Measurements from ENCODE around the gene PNPLA1. TPM values are rescaled to one million over a fixed set of nuclear protein-coding genes. Genes with fewer than 3 reads are reported as not detected.

The PNPLA1 gene
- total and polyA plus RNA-seq, 10 of the 15 experiments (the other 5 are each of a cell fraction or from before 2014, with no cell fraction given): 0.04 TPM; not detected in 9

DNA sequence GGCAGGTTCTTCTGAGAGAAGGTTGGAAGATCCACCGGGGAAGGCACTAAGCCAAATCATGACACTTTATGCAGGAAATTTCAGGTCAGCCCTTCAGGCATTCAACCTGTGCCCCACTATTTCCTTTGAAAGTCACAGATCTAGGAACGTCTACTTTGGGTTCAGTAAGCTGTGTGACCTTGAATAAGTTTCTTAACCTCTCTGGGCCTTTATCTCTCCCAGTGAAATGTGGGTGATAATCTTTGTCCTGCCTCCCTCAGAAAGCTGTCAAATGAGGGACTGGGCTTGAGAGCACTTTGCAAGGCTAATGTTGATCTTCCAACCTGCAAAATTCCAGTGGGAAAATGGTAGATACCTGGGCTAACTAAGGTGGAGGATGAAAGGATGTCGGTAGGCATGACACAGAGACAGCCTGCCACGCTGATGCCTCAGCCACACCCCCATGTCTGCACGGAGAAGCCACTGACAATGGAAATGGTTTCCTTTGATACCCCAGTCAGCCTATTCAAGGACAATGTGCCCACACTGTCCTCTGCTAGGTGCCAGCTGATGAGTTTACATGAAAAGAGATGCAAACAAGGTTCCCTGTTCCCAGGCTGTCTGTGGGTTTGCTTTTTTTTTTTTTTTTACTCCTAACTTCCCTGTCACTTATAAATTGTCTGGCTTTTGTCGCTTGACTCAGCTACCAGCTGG, 57.5 kb downstream of the PNPLA1 start (continued):
- TF ChIP-seq, protein P1, sequence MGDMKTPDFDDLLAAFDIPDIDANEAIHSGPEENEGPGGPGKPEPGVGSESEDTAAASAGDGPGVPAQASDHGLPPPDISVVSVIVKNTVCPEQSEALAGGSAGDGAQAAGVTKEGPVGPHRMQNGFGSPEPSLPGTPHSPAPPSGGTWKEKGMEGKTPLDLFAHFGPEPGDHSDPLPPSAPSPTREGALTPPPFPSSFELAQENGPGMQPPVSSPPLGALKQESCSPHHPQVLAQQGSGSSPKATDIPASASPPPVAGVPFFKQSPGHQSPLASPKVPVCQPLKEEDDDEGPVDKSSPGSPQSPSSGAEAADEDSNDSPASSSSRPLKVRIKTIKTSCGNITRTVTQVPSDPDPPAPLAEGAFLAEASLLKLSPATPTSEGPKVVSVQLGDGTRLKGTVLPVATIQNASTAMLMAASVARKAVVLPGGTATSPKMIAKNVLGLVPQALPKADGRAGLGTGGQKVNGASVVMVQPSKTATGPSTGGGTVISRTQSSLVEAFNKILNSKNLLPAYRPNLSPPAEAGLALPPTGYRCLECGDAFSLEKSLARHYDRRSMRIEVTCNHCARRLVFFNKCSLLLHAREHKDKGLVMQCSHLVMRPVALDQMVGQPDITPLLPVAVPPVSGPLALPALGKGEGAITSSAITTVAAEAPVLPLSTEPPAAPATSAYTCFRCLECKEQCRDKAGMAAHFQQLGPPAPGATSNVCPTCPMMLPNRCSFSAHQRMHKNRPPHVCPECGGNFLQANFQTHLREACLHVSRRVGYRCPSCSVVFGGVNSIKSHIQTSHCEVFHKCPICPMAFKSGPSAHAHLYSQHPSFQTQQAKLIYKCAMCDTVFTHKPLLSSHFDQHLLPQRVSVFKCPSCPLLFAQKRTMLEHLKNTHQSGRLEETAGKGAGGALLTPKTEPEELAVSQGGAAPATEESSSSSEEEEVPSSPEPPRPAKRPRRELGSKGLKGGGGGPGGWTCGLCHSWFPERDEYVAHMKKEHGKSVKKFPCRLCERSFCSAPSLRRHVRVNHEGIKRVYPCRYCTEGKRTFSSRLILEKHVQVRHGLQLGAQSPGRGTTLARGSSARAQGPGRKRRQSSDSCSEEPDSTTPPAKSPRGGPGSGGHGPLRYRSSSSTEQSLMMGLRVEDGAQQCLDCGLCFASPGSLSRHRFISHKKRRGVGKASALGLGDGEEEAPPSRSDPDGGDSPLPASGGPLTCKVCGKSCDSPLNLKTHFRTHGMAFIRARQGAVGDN (IDR thresholded peaks at IDR 0.05): no peak
- TF ChIP-seq EP300 (IDR thresholded peaks at IDR 0.05; ENCODE audit: borderline replicate concordance in 1 of 2, control insufficient read depth in 1 of 2, low read depth in 2 of 2, low read length in 2 of 2) (no peak), ZNF24 (IDR thresholded peaks at IDR 0.05) (no peak), TAF1 (IDR thresholded peaks at IDR 0.05; ENCODE audit: borderline replicate concordance, low read depth, low read length) (no peak), TBL1XR1 (IDR thresholded peaks at IDR 0.05; ENCODE audit: low read depth, low read length) (no peak), GATAD2B (conservative IDR thresholded peaks at IDR 0.05; ENCODE audit: low read depth) (no peak), RAD51 (IDR thresholded peaks at IDR 0.05) (no peak), RAD21 (IDR thresholded peaks at IDR 0.05; ENCODE audit: insufficient read depth, low read depth, low read length) (no peak), IRF4 (IDR thresholded peaks at IDR 0.05; ENCODE audit: low read depth, low read length) (no peak), POLR2AphosphoS2 (IDR thresholded peaks at IDR 0.05; ENCODE audit: low read depth, low read length) (no peak), NFXL1 (IDR thresholded peaks at IDR 0.05; ENCODE audit: borderline replicate concordance) (no peak)
- TF ChIP-seq, protein P2, sequence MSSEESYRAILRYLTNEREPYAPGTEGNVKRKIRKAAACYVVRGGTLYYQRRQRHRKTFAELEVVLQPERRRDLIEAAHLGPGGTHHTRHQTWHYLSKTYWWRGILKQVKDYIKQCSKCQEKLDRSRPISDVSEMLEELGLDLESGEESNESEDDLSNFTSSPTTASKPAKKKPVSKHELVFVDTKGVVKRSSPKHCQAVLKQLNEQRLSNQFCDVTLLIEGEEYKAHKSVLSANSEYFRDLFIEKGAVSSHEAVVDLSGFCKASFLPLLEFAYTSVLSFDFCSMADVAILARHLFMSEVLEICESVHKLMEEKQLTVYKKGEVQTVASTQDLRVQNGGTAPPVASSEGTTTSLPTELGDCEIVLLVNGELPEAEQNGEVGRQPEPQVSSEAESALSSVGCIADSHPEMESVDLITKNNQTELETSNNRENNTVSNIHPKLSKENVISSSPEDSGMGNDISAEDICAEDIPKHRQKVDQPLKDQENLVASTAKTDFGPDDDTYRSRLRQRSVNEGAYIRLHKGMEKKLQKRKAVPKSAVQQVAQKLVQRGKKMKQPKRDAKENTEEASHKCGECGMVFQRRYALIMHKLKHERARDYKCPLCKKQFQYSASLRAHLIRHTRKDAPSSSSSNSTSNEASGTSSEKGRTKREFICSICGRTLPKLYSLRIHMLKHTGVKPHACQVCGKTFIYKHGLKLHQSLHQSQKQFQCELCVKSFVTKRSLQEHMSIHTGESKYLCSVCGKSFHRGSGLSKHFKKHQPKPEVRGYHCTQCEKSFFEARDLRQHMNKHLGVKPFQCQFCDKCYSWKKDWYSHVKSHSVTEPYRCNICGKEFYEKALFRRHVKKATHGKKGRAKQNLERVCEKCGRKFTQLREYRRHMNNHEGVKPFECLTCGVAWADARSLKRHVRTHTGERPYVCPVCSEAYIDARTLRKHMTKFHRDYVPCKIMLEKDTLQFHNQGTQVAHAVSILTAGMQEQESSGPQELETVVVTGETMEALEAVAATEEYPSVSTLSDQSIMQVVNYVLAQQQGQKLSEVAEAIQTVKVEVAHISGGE (CRISPR knock-in tag; IDR thresholded peaks at IDR 0.05): no peak
